Liver (tissue), 9 donors: ENCODE results near the gene MICOS13. TPM values are rescaled to one million over a fixed set of nuclear protein-coding genes. Genes with fewer than 3 reads are reported as not detected.

Experiments used
- DNase-seq: peaks from one replicate; pipeline ENCODE4 v3.0.0-alpha.2; 2017; ENCODE audit warnings: low spot score
- H3K27ac ChIP-seq, 2 donors: one replicate each; pipeline ENCODE4 v1.7.0; 2013; ENCODE audit warnings: inconsistent platforms in 2 of 2, low read length in 2 of 2, control low read depth in 1 of 2, low read depth in 1 of 2, mild to moderate bottlenecking in 1 of 2
- H3K27me3 ChIP-seq, 4 donors: one replicate each; pipeline versions ENCODE4 v1.6.1 to v1.7.0; 2013; ENCODE audit warnings: low read length in 3 of 4, inconsistent platforms in 1 of 4, mild to moderate bottlenecking in 1 of 4, moderate library complexity in 1 of 4; ENCODE audit not compliant: control insufficient read depth in 4 of 4, insufficient read depth in 4 of 4
- H3K36me3 ChIP-seq, 4 donors: one replicate each; pipeline versions ENCODE4 v1.6.1 to v1.7.0; 2013; ENCODE audit warnings: low read length in 3 of 4, mild to moderate bottlenecking in 3 of 4, low read depth in 1 of 4, moderate library complexity in 1 of 4; ENCODE audit not compliant: control insufficient read depth in 4 of 4, insufficient read depth in 3 of 4
- H3K4me1 ChIP-seq, 4 donors: one replicate each; pipeline versions ENCODE4 v1.6.1 to v1.7.0; 2013; ENCODE audit warnings: low read length in 3 of 4, mild to moderate bottlenecking in 3 of 4, moderate library complexity in 1 of 4; ENCODE audit not compliant: control insufficient read depth in 4 of 4, insufficient read depth in 4 of 4
- H3K4me3 ChIP-seq, 3 donors: one replicate each; pipeline versions ENCODE4 v1.6.1 to v1.7.0; 2013; ENCODE audit warnings: low read length in 3 of 3, control low read depth in 1 of 3, low read depth in 1 of 3, mild to moderate bottlenecking in 1 of 3
- H3K9ac ChIP-seq, 2 donors: one replicate each; pipeline ENCODE4 v1.7.0; 2013; ENCODE audit warnings: low read length in 2 of 2, mild to moderate bottlenecking in 2 of 2, moderate library complexity in 2 of 2, control low read depth in 1 of 2, low read depth in 1 of 2
- H3K9me3 ChIP-seq, 4 donors: one replicate each; pipeline versions ENCODE4 v1.6.1 to v1.7.0; 2013; ENCODE audit warnings: low read length in 3 of 4; ENCODE audit not compliant: control insufficient read depth in 4 of 4
- EGR1 ChIP-seq, 2 donors: IDR thresholded peaks; 2 replicates each; pipeline ENCODE4 v1.6.1; 2016 to 2018; ENCODE audit warnings: antibody characterized with exemption in 2 of 2, low read depth in 2 of 2
- FOXA1 ChIP-seq: IDR thresholded peaks from 2 replicates; pipeline ENCODE4 v1.6.1; 2016; ENCODE audit warnings: antibody characterized with exemption
- FOXA2 ChIP-seq: IDR thresholded peaks from 2 replicates; pipeline ENCODE4 v1.6.1; 2016; ENCODE audit warnings: antibody characterized with exemption
- GABPA ChIP-seq, 2 donors: IDR thresholded peaks in 1 of 2; conservative IDR thresholded peaks in 1 of 2; 2 replicates each; pipeline ENCODE4 v1.6.1; 2016; ENCODE audit warnings: antibody characterized with exemption in 2 of 2, mild to moderate bottlenecking in 1 of 2, moderate library complexity in 1 of 2
- HNF4A ChIP-seq, 2 donors: conservative IDR thresholded peaks; 2 replicates each; pipeline ENCODE4 v1.6.1; 2016; ENCODE audit warnings: antibody characterized with exemption in 2 of 2, mild to moderate bottlenecking in 2 of 2
- HNF4G ChIP-seq: IDR thresholded peaks from 2 replicates; pipeline ENCODE4 v1.6.1; 2016; ENCODE audit warnings: antibody characterized with exemption
- JUND ChIP-seq, 2 donors: IDR thresholded peaks; 2 replicates each; pipeline ENCODE4 v1.6.1; 2016; ENCODE audit warnings: antibody characterized with exemption in 2 of 2
- MAX ChIP-seq: IDR thresholded peaks from 2 replicates; pipeline ENCODE4 v1.6.1; 2016; ENCODE audit warnings: antibody characterized with exemption
- NR2F2 ChIP-seq: IDR thresholded peaks from 2 replicates; pipeline ENCODE4 v1.6.1; 2016; ENCODE audit warnings: antibody characterized with exemption
- RAD21 ChIP-seq, 2 donors: IDR thresholded peaks; 2 replicates each; pipeline ENCODE4 v1.6.1; 2016; ENCODE audit warnings: antibody characterized with exemption in 2 of 2, mild to moderate bottlenecking in 2 of 2
- RXRA ChIP-seq, 2 donors: IDR thresholded peaks; 2 replicates each; pipeline ENCODE4 v1.6.1; 2017 to 2018; ENCODE audit warnings: antibody characterized with exemption in 2 of 2, mild to moderate bottlenecking in 1 of 2
- SP1 ChIP-seq: IDR thresholded peaks from 2 replicates; pipeline ENCODE4 v1.6.1; 2018; ENCODE audit warnings: antibody characterized with exemption, mild to moderate bottlenecking
- TAF1 ChIP-seq: conservative IDR thresholded peaks from 2 replicates; pipeline ENCODE4 v1.6.1; 2016; ENCODE audit warnings: antibody characterized with exemption, mild to moderate bottlenecking
- YY1 ChIP-seq: IDR thresholded peaks from 2 replicates; pipeline ENCODE4 v1.6.1; 2016; ENCODE audit warnings: antibody characterized with exemption, mild to moderate bottlenecking
- ZBTB33 ChIP-seq: IDR thresholded peaks from 2 replicates; pipeline ENCODE4 v1.6.1; 2016; ENCODE audit warnings: antibody characterized with exemption
- WGBS: extraction: QIAGEN DNeasy Blood & Tissue Kit; methylation state at CpG from one replicate; pipeline ENCODE4 v1.1.7; 2013; 5-methylcytosine and 5-hydroxymethylcytosine counted together
- polyA plus RNA-seq, 2 donors: library from polyadenylated mRNA; stranded (reverse) in 1 of 2; unstranded in 1 of 2; fragments of 200-250 nt in 1 of 2; fragments of >200 nt in 1 of 2; fragmentation: Nextera tagmentation in 1 of 2; extraction: Ambion mirVana in 1 of 2; gene quantifications; one replicate each; pipeline versions ENCODE4 v1.2.1 to v1.2.3, GENCODE V29; 2013 to 2015
- total RNA-seq, 2 donors: library from RNA; depleted of rRNA; stranded (reverse); fragments of >200 nt; gene quantifications; one replicate each; pipeline ENCODE4 v1.2.3, GENCODE V29; 2014
- TF ChIP-seq, protein P1 (sequence below): IDR thresholded peaks from 2 replicates; pipeline ENCODE4 v1.6.1; 2016; ENCODE audit warnings: antibody characterized with exemption
- TF ChIP-seq, protein P2 (sequence below): IDR thresholded peaks from 2 replicates; pipeline ENCODE4 v1.6.1; 2016; ENCODE audit warnings: antibody characterized with exemption, mild to moderate bottlenecking
- donor health status: healthy.
- donor health status: healthy.
- donor health status: healthy.
- donor health status: healthy.
- donor health status: healthy.

MICOS13 gene
- total and polyA plus RNA-seq, 4 donors: 11.5 to 84.0 (median 30.8) TPM

GRCh38 chr19:5646703-5647102, 33.6 kb downstream of the MICOS13 start (continued):
- no peak for TF ChIP-seq HNF4G
- TF ChIP-seq FOXA2: no peak

GRCh38 chr19:5645409-5645808, 34.9 kb downstream of the MICOS13 start:
- no peak overlapping the region for H3K9ac ChIP-seq
- no peak for DNase-seq
- peaks cover 9 to 43% (median 32%) of the 10 kb centered on the region in 4 donors for H3K4me1 ChIP-seq
- H3K9me3 ChIP-seq: no peaks in the 10 kb centered on the region
- no peak overlapping the region for H3K27ac ChIP-seq
- H3K27me3 ChIP-seq: no peaks in the 10 kb centered on the region
- H3K4me3 ChIP-seq: no peak overlapping the region
- peaks cover 9 to 42% (median 35%) of the 10 kb centered on the region in 4 donors for H3K36me3 ChIP-seq
- WGBS: 92% methylated on average over 5 of the region's 5 CpGs
- TF ChIP-seq SP1: no peak
- TF ChIP-seq YY1: no peak
- TF ChIP-seq NR2F2: no peak
- TF ChIP-seq FOXA2: no peak
- no peak for TF ChIP-seq RAD21 (IDR thresholded peaks at IDR 0.05)
- no peak for TF ChIP-seq EGR1 (IDR thresholded peaks at IDR 0.05; ENCODE audit: low read depth in 2 of 2)
- TF ChIP-seq MAX: no peak
- TF ChIP-seq, protein P1, sequence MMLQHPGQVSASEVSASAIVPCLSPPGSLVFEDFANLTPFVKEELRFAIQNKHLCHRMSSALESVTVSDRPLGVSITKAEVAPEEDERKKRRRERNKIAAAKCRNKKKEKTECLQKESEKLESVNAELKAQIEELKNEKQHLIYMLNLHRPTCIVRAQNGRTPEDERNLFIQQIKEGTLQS: no peak
- no peak for TF ChIP-seq HNF4G

- Histone ChIP-seq H3K9ac (no peak overlapping the region), H3K27me3 (no peaks in the 10 kb centered on the region), H3K36me3 (peaks cover 9 to 34% (median 31%) of the 10 kb centered on the region in 4 donors), H3K9me3 (no peaks in the 10 kb centered on the region), H3K4me3 (no peak overlapping the region), H3K27ac (no peak overlapping the region), H3K4me1 (peaks cover 9 to 43% (median 33%) of the 10 kb centered on the region in 4 donors)
- DNase-seq: no peak
- TF ChIP-seq FOXA1: no peak
- no peak for TF ChIP-seq RXRA (IDR thresholded peaks at IDR 0.05)
- no peak for TF ChIP-seq RAD21 (IDR thresholded peaks at IDR 0.05)
- no peak for TF ChIP-seq ZBTB33
- TF ChIP-seq, protein P2, sequence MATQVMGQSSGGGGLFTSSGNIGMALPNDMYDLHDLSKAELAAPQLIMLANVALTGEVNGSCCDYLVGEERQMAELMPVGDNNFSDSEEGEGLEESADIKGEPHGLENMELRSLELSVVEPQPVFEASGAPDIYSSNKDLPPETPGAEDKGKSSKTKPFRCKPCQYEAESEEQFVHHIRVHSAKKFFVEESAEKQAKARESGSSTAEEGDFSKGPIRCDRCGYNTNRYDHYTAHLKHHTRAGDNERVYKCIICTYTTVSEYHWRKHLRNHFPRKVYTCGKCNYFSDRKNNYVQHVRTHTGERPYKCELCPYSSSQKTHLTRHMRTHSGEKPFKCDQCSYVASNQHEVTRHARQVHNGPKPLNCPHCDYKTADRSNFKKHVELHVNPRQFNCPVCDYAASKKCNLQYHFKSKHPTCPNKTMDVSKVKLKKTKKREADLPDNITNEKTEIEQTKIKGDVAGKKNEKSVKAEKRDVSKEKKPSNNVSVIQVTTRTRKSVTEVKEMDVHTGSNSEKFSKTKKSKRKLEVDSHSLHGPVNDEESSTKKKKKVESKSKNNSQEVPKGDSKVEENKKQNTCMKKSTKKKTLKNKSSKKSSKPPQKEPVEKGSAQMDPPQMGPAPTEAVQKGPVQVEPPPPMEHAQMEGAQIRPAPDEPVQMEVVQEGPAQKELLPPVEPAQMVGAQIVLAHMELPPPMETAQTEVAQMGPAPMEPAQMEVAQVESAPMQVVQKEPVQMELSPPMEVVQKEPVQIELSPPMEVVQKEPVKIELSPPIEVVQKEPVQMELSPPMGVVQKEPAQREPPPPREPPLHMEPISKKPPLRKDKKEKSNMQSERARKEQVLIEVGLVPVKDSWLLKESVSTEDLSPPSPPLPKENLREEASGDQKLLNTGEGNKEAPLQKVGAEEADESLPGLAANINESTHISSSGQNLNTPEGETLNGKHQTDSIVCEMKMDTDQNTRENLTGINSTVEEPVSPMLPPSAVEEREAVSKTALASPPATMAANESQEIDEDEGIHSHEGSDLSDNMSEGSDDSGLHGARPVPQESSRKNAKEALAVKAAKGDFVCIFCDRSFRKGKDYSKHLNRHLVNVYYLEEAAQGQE: no peak
- TF ChIP-seq YY1: no peak
- no peak for TF ChIP-seq HNF4G
- TF ChIP-seq TAF1: no peak
- TF ChIP-seq JUND (IDR thresholded peaks at IDR 0.05): no peak
- no peak for TF ChIP-seq FOXA2
- no peak for TF ChIP-seq SP1
- TF ChIP-seq GABPA (IDR thresholded peaks at IDR 0.05 in 1 of 2, conservative IDR thresholded peaks at IDR 0.05 in 1 of 2): no peak
- no peak for TF ChIP-seq MAX
- TF ChIP-seq, protein P1: no peak
- TF ChIP-seq NR2F2: no peak
- no peak for TF ChIP-seq EGR1 (IDR thresholded peaks at IDR 0.05; ENCODE audit: low read depth in 2 of 2)
- TF ChIP-seq HNF4A (conservative IDR thresholded peaks at IDR 0.05): no peak
- 93% methylated on average over 2 of the region's 2 CpGs for WGBS
These were observed 36.3 kb downstream of the MICOS13 start for GRCh38 chr19:5644037-5644436.
